ENCODE results near the gene PDE6A. TPM values are rescaled to one million over a fixed set of nuclear protein-coding genes. Genes with fewer than 3 reads are reported as not detected.

PDE6A gene
- total RNA-seq, 1 donor from 2014 or later, result 0.12 TPM

- no peak for DNase-seq (ENCODE audit: low spot score)
- peak; percentile 70 for TF ChIP-seq CTCF (IDR thresholded peaks at IDR 0.05)
- H3K27ac Mint-ChIP-seq (ENCODE audit: unreplicated experiment), result no peak overlapping the region
- no peaks in the 10 kb centered on the region for H3K9me3 Mint-ChIP-seq (ENCODE audit: low read depth)
- H3K27me3 Mint-ChIP-seq (ENCODE audit: low read depth), result no peaks in the 10 kb centered on the region
- peaks cover 23% of the 10 kb centered on the region for H3K4me1 Mint-ChIP-seq (ENCODE audit: low read depth)
- H3K36me3 Mint-ChIP-seq (ENCODE audit: low read depth), result no peaks in the 10 kb centered on the region
- H3K4me3 Mint-ChIP-seq (ENCODE audit: unreplicated experiment), result no peak overlapping the region
Measured at GRCh38 chr5:149853331-149853648, 91.3 kb downstream of the PDE6A start.

GRCh38 chr5:149852641-149853330 lies 91.8 kb downstream of the PDE6A start:
- peak; percentile 93 for TF ChIP-seq CTCF (IDR thresholded peaks at IDR 0.05)
- no peaks in the 10 kb centered on the region for H3K9me3 Mint-ChIP-seq (ENCODE audit: low read depth)
- no peak for DNase-seq (ENCODE audit: low spot score)
- no peak overlapping the region for H3K4me3 Mint-ChIP-seq (ENCODE audit: unreplicated experiment)
- no peak overlapping the region for H3K27ac Mint-ChIP-seq (ENCODE audit: unreplicated experiment)
- no peaks in the 10 kb centered on the region for H3K27me3 Mint-ChIP-seq (ENCODE audit: low read depth)
- H3K4me1 Mint-ChIP-seq (ENCODE audit: low read depth), result peaks cover 18% of the 10 kb centered on the region
- no peaks in the 10 kb centered on the region for H3K36me3 Mint-ChIP-seq (ENCODE audit: low read depth)

- H3K27me3 Mint-ChIP-seq (ENCODE audit: low read depth), result no peaks in the 10 kb centered on the region
- peaks cover 10% of the 10 kb centered on the region for H3K4me1 Mint-ChIP-seq (ENCODE audit: low read depth)
- H3K9me3 Mint-ChIP-seq (ENCODE audit: low read depth), result no peaks in the 10 kb centered on the region
- H3K27ac Mint-ChIP-seq (ENCODE audit: unreplicated experiment), result no peak overlapping the region
- no peak for TF ChIP-seq CTCF (IDR thresholded peaks at IDR 0.05)
- H3K4me3 Mint-ChIP-seq (ENCODE audit: unreplicated experiment), result no peak overlapping the region
- peaks cover 3% of the 10 kb centered on the region for H3K36me3 Mint-ChIP-seq (ENCODE audit: low read depth)
- no peak for DNase-seq (ENCODE audit: low spot score)
Measured at GRCh38 chr5:149851211-149851610, 93.4 kb downstream of the PDE6A start.

- Mint-ChIP-seq H3K36me3 (ENCODE audit: low read depth) (peaks cover 6% of the 10 kb centered on the region), H3K27ac (ENCODE audit: unreplicated experiment) (no peak overlapping the region), H3K4me3 (ENCODE audit: unreplicated experiment) (no peak overlapping the region), H3K27me3 (ENCODE audit: low read depth) (no peaks in the 10 kb centered on the region), H3K9me3 (ENCODE audit: low read depth) (no peaks in the 10 kb centered on the region), H3K4me1 (ENCODE audit: low read depth) (peaks cover 7% of the 10 kb centered on the region)
- DNase-seq (ENCODE audit: low spot score), result peak; percentile 19
- no peak for TF ChIP-seq CTCF (IDR thresholded peaks at IDR 0.05)
Measured at GRCh38 chr5:149849966-149850910, 94.4 kb downstream of the PDE6A start.

- H3K4me1 Mint-ChIP-seq (ENCODE audit: low read depth), result peaks cover 6% of the 10 kb centered on the region
- no peaks in the 10 kb centered on the region for H3K27me3 Mint-ChIP-seq (ENCODE audit: low read depth)
- peaks cover 6% of the 10 kb centered on the region for H3K36me3 Mint-ChIP-seq (ENCODE audit: low read depth)
- DNase-seq (ENCODE audit: low spot score), result no peak
- no peak for TF ChIP-seq CTCF (IDR thresholded peaks at IDR 0.05)
- no peaks in the 10 kb centered on the region for H3K9me3 Mint-ChIP-seq (ENCODE audit: low read depth)
- no peak overlapping the region for H3K4me3 Mint-ChIP-seq (ENCODE audit: unreplicated experiment)
- H3K27ac Mint-ChIP-seq (ENCODE audit: unreplicated experiment), result no peak overlapping the region
Measured at GRCh38 chr5:149849280-149849965, 95.2 kb downstream of the PDE6A start.

Measured in chondrocyte (in vitro differentiated cells).